K562 (cell line): ENCODE data around the gene AIF1. TPM values are rescaled to one million over a fixed set of nuclear protein-coding genes. Genes with fewer than 3 reads are reported as not detected.
A peak's percentile ranks its signal among the peaks of the same experiment; 100 is the strongest.

ENCODE experiments used
- ATAC-seq: fragments of 200-7000 bp; cut with Tn5 transposase; 3 replicates; pipeline ENCODE4 v1.9.1; 2020; ENCODE audit warnings: moderate library complexity
- BruUV-seq: library from RNA; stranded (reverse); fragments of 400-500 nt; replicated peaks from 2 replicates; lab custom pipeline; 2021; lab: Mats Ljungman, UMichigan
- CTCF ChIA-PET: fragments of 300-600 bp; formaldehyde crosslinking; extraction: SDS; loops from one replicate; lab custom pipeline; 2021; ENCODE audit warnings: low intra/inter-chr PET ratio; lab: Yijun Ruan, JAX
- POLR2A ChIA-PET: fragments of 300-600, 350-650 bp; sonication (Branson Sonifier 250); formaldehyde crosslinking; extraction: SDS; loops from one replicate; lab custom pipeline; 2021; ENCODE audit warnings: antibody characterized with exemption, inconsistent platforms; lab: Yijun Ruan, JAX
- DNase-seq, 4 experiments: peaks; one replicate each; pipeline versions ENCODE4 v3.0.0 to v3.0.0-alpha.2; 2011 to 2018; ENCODE audit warnings: low spot score in 3 of 4, mixed read lengths in 3 of 4; ENCODE audit errors: extremely low read depth in 1 of 4
- FAIRE-seq: peaks from 2 replicates; lab custom pipeline; 2011; peaks lifted over from hg19 to GRCh38; lab: Jason Lieb, UNC
- H2AFZ ChIP-seq: 2 replicates; pipeline ENCODE4 v1.6.0; 2011; ENCODE audit warnings: low read depth, low read length, control low read depth, inconsistent platforms
- H3K27ac ChIP-seq: fragments of 200-600 bp; 3 replicates; pipeline ENCODE4 v1.8.0; 2011; ENCODE audit warnings: low read depth, mild to moderate bottlenecking, control low read depth, inconsistent platforms, low read length, moderate library complexity, mixed read lengths; ENCODE audit errors: extremely low read depth
- H3K27me3 ChIP-seq, 2 experiments: fragments of 300-600 bp in 1 of 2; 2 replicates in 1 of 2; 3 replicates in 1 of 2; pipeline versions ENCODE4 v1.6.0 to v1.8.0; 2011; ENCODE audit warnings: inconsistent platforms in 2 of 2, low read length in 2 of 2, mild to moderate bottlenecking in 1 of 2, mixed read lengths in 1 of 2, moderate library complexity in 1 of 2; ENCODE audit not compliant: control insufficient read depth in 2 of 2, insufficient read depth in 2 of 2
- H3K36me3 ChIP-seq: fragments of 300-600 bp; 3 replicates; pipeline ENCODE4 v1.8.0; 2011; ENCODE audit warnings: mild to moderate bottlenecking, low read length, inconsistent platforms; ENCODE audit not compliant: control insufficient read depth, insufficient read depth
- H3K4me1 ChIP-seq, 2 experiments: fragments of 200-600 bp in 1 of 2; replicated peaks in 1 of 2; 2 replicates in 1 of 2; 3 replicates in 1 of 2; pipeline versions ENCODE4 v1.5.1 to v1.8.0; 2011; ENCODE audit warnings: inconsistent platforms in 2 of 2, low read length in 2 of 2, mild to moderate bottlenecking in 1 of 2, mixed read lengths in 1 of 2, moderate library complexity in 1 of 2; ENCODE audit not compliant: control insufficient read depth in 2 of 2, insufficient read depth in 2 of 2
- H3K4me2 ChIP-seq: 2 replicates; pipeline ENCODE4 v1.6.1; 2011; ENCODE audit warnings: low read length, control low read depth, inconsistent platforms, mixed read lengths; ENCODE audit not compliant: insufficient read depth
- H3K4me3 ChIP-seq: fragments of 200-600 bp; sonication (generic), shearing (Covaris generic); 2 replicates; pipeline ENCODE4 v1.5.1; 2016; ENCODE audit warnings: control low read depth, inconsistent platforms
- H3K79me2 ChIP-seq: fragments of 200-600 bp; 3 replicates; pipeline ENCODE4 v1.8.0; 2011; ENCODE audit warnings: low read length, inconsistent platforms; ENCODE audit not compliant: control insufficient read depth, insufficient read depth
- H3K9ac ChIP-seq, 2 experiments: 2 replicates each; pipeline versions ENCODE4 v1.6.0 to v1.6.1; 2011; ENCODE audit warnings: low read depth in 2 of 2, low read length in 2 of 2, control low read depth in 1 of 2, inconsistent platforms in 1 of 2, mild to moderate bottlenecking in 1 of 2, mixed read lengths in 1 of 2; ENCODE audit not compliant: insufficient read depth in 1 of 2
- H3K9me1 ChIP-seq: one replicate; pipeline ENCODE4 v1.6.0; 2011; ENCODE audit warnings: inconsistent platforms, mild to moderate bottlenecking, low read length, moderate library complexity; ENCODE audit not compliant: control insufficient read depth, insufficient read depth
- H3K9me3 ChIP-seq: replicated peaks from 2 replicates; pipeline ENCODE4 v1.5.1; 2011; ENCODE audit warnings: low read depth, low read length, inconsistent platforms; ENCODE audit not compliant: control insufficient read depth, insufficient read depth
- H4K20me1 ChIP-seq: replicated peaks from 2 replicates; pipeline ENCODE4 v1.6.1; 2011; ENCODE audit warnings: low read length, inconsistent platforms, mixed read lengths; ENCODE audit not compliant: control insufficient read depth, insufficient read depth
- FOXA1 ChIP-seq: fragments of 450-650 bp; IDR thresholded peaks from 2 replicates; pipeline ENCODE4 v1.6.1; 2016; ENCODE audit warnings: mild to moderate bottlenecking, borderline replicate concordance
- GABPA ChIP-seq: fragments of 200-800 bp; sonication (Bioruptor generic); conservative IDR thresholded peaks from 2 replicates; pipeline ENCODE4 v1.6.1; 2016; ENCODE audit warnings: low read depth, missing genetic modification characterization, missing compliant biosample characterization
- HCFC1 ChIP-seq: IDR thresholded peaks from 2 replicates; pipeline ENCODE4 v1.6.1; 2012; ENCODE audit warnings: low read depth, low read length, improper control_type of control experiment
- SMARCC2 ChIP-seq: fragments of 450-650 bp; IDR thresholded peaks from 2 replicates; pipeline ENCODE4 v1.6.1; 2017; ENCODE audit warnings: antibody characterized with exemption, moderate library complexity, mild to moderate bottlenecking, low read depth
- ZNF124 ChIP-seq: sonication (generic); formaldehyde crosslinking; IDR thresholded peaks from 2 replicates; pipeline ENCODE4 v1.8.1; 2022; ENCODE audit warnings: missing genetic modification reagents
- WGBS: fragments of 100-300 bp; shearing (Covaris generic); methylation state at CpG from one replicate; pipeline ENCODE4 v1.1.6; 2016; ENCODE audit warnings: low coverage, mixed read lengths; ENCODE audit not compliant: insufficient coverage; ENCODE audit errors: missing lambda C conversion rate; 5-methylcytosine and 5-hydroxymethylcytosine counted together
- in situ Hi-C: fragments of 300-500 bp; cut with MboI; formaldehyde crosslinking; loops from 4 replicates; pipeline ENCODE4 v1.15.0; 2018; ENCODE audit warnings: inconsistent platforms, mixed read lengths
- intact Hi-C: fragments of 100-400 bp; cut with micrococcal nuclease; formaldehyde crosslinking; loops from 2 replicates; pipeline ENCODE4 v1.14.2; 2022
- polyA plus RNA-seq, 8 experiments: library from polyadenylated mRNA; depleted of rRNA in 4 of 8; stranded (reverse) in 5 of 8; unstranded in 3 of 8; fragments of >200 nt; fragmentation: Nextera tagmentation in 2 of 8; fragmentation: Illumina TruSeq in 1 of 8; extraction: Ambion mirVana in 2 of 8; extraction: Trizol in 1 of 8; gene quantifications; 2 replicates each; pipeline versions ENCODE4 v1.2.1 to v1.2.3, GENCODE V29; 2011 to 2014; ENCODE audit warnings: inconsistent platforms in 1 of 8, missing spikeins in 1 of 8
- total RNA-seq, 7 experiments: library from RNA; depleted of rRNA in 6 of 7; stranded (reverse); fragments of >200 nt in 6 of 7; fragmentation: Illumina TruSeq in 2 of 7; extraction: Trizol in 2 of 7; gene quantifications; 2 replicates each; pipeline versions ENCODE4 v1.2.1 to v1.2.3, GENCODE V29; 2011 to 2021; ENCODE audit warnings: low replicate concordance in 1 of 7
- TF ChIP-seq, protein P1 (sequence below): sonication (generic); formaldehyde crosslinking; IDR thresholded peaks from 2 replicates; pipeline ENCODE4 v1.8.1; 2023; ENCODE audit warnings: mild to moderate bottlenecking, missing genetic modification reagents
- TF ChIP-seq, protein P2 (sequence below): fragments of 450-650 bp; IDR thresholded peaks from 2 replicates; pipeline ENCODE4 v1.6.1; 2017; ENCODE audit warnings: mild to moderate bottlenecking, moderate library complexity
- TF ChIP-seq, protein P3 (sequence below): fragments of 450-650 bp; IDR thresholded peaks from 2 replicates; pipeline ENCODE4 v1.6.1; 2018; ENCODE audit not compliant: partially characterized antibody

AIF1 gene
- total and polyA plus RNA-seq, 9 of the 15 experiments (the other 6 are each of a cell fraction or from before 2014, with no cell fraction given), result 9.4 to 33.4 (median 19.4) TPM

DNA sequence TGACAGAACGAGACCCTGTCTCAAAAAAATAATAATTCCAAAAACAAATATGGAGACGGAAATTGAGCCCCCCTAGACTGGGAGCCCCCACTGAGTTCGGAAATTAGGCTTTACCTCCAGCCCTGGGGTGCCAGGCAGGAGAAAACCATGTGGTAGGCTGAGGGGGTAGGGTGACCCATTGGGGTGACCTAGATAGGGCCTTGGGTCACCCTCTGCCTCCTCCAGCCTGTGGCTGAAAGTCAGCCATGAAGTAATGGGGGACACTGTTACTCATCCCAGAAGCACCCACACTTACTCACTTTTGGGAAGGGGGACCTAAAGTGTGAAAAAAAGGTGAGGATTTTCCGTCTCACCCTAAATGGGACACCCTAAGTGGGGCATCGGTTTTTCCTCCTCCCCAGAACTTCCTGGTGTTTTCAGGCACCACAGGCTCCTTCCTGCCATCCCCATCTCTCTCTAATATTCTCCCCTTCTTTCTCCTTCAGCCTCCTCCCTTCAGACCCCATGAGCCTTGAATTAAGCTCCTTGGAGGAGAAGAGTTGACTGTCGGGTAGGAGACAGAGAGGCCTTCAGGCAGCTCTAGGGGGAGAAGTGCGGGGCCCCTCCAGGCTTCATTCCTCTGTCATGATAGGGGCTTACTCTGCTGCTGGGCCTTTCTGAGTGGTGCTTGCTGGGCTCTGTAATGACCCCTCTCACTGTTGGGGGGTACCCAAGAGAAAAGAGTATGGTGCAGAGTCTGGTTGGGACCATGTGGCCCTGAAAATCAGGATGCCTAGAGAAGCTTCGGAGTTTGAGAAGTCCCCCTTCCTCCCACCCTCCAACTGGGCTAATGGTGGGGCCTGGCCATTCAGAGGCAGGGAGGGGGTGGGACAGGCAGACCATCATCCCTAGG, 35.2 kb upstream of the AIF1 start:
- H3K9ac ChIP-seq, result no peak overlapping the region

More for the DNA sequence above, 35.2 kb upstream of the AIF1 start:
- ChIA-PET POLR2A (interaction anchor here (0.6 to 3.3 kb wide), 12 partner anchors 9 to 1988 kb away, joined by 3 to 20 read pairs (median 4); partner anchors contain the start of genes APOM, DDX39B and MICB), CTCF (interaction anchor here (1.3 kb wide), 1 partner anchor 32 kb away, joined by 4 read pairs; the partner anchor contains the start of gene NFKBIL1)
- Histone ChIP-seq H3K27ac (no peak overlapping the region), H3K9me3 (no peaks in the 10 kb centered on the region), H3K36me3 (no peaks in the 10 kb centered on the region), H3K79me2 (no peaks in the 10 kb centered on the region), H3K27me3 (no peaks in the 10 kb centered on the region), H3K4me1 (peaks cover 0 to 30% of the 10 kb centered on the region in 2 experiments; a peak in 3 of 5 replicates), H3K4me2 (peak overlapping the region; percentile 91), H3K9me1 (no peaks in the 10 kb centered on the region), H4K20me1 (no peaks in the 10 kb centered on the region), H2AFZ (no peak overlapping the region; the same call in 1 of the 2 replicates), H3K4me3 (no peak overlapping the region)
- no TSS peak for BruUV-seq
- ATAC-seq, result no peak
- DNase-seq, result no peak
- 68% methylated on average over 8 of the region's 8 CpGs for WGBS
- intact Hi-C loops (loop anchor here (1.0 to 10.0 kb wide), 3 partner anchors 19 to 385 kb away; partner anchors contain the start of genes ATP6V1G2 and NFKBIL1), in situ Hi-C loops (no loop called here)
- FAIRE-seq, result no peak
- TF ChIP-seq FOXA1 (no peak), HCFC1 (no peak), ZNF124 (no peak), GABPA (tag) (peak; percentile 19; the same call in 1 of the 2 replicates), SMARCC2 (no peak)
- TF ChIP-seq, protein P1, sequence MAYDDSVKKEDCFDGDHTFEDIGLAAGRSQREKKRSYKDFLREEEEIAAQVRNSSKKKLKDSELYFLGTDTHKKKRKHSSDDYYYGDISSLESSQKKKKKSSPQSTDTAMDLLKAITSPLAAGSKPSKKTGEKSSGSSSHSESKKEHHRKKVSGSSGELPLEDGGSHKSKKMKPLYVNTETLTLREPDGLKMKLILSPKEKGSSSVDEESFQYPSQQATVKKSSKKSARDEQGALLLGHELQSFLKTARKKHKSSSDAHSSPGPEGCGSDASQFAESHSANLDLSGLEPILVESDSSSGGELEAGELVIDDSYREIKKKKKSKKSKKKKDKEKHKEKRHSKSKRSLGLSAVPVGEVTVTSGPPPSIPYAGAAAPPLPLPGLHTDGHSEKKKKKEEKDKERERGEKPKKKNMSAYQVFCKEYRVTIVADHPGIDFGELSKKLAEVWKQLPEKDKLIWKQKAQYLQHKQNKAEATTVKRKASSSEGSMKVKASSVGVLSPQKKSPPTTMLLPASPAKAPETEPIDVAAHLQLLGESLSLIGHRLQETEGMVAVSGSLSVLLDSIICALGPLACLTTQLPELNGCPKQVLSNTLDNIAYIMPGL (CRISPR knock-in tag), result no peak
- TF ChIP-seq, protein P2, sequence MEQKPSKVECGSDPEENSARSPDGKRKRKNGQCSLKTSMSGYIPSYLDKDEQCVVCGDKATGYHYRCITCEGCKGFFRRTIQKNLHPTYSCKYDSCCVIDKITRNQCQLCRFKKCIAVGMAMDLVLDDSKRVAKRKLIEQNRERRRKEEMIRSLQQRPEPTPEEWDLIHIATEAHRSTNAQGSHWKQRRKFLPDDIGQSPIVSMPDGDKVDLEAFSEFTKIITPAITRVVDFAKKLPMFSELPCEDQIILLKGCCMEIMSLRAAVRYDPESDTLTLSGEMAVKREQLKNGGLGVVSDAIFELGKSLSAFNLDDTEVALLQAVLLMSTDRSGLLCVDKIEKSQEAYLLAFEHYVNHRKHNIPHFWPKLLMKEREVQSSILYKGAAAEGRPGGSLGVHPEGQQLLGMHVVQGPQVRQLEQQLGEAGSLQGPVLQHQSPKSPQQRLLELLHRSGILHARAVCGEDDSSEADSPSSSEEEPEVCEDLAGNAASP, result no peak
- TF ChIP-seq, protein P3, sequence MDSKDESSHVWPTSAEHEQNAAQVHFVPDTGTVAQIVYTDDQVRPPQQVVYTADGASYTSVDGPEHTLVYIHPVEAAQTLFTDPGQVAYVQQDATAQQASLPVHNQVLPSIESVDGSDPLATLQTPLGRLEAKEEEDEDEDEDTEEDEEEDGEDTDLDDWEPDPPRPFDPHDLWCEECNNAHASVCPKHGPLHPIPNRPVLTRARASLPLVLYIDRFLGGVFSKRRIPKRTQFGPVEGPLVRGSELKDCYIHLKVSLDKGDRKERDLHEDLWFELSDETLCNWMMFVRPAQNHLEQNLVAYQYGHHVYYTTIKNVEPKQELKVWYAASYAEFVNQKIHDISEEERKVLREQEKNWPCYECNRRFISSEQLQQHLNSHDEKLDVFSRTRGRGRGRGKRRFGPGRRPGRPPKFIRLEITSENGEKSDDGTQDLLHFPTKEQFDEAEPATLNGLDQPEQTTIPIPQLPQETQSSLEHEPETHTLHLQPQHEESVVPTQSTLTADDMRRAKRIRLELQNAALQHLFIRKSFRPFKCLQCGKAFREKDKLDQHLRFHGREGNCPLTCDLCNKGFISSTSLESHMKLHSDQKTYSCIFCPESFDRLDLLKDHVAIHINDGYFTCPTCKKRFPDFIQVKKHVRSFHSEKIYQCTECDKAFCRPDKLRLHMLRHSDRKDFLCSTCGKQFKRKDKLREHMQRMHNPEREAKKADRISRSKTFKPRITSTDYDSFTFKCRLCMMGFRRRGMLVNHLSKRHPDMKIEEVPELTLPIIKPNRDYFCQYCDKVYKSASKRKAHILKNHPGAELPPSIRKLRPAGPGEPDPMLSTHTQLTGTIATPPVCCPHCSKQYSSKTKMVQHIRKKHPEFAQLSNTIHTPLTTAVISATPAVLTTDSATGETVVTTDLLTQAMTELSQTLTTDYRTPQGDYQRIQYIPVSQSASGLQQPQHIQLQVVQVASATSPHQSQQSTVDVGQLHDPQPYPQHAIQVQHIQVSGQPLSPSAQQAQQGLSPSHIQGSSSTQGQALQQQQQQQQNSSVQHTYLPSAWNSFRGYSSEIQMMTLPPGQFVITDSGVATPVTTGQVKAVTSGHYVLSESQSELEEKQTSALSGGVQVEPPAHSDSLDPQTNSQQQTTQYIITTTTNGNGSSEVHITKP, result peak; percentile 56
